GM21367 (cell line): ENCODE data around the gene AREL1.

Experiments used
- ATAC-seq: cut with Tn5 transposase; IDR thresholded peaks from one replicate; pipeline ENCODE4 v1.9.1; 2021; ENCODE audit not compliant: unreplicated experiment

The AREL1 gene

DNA sequence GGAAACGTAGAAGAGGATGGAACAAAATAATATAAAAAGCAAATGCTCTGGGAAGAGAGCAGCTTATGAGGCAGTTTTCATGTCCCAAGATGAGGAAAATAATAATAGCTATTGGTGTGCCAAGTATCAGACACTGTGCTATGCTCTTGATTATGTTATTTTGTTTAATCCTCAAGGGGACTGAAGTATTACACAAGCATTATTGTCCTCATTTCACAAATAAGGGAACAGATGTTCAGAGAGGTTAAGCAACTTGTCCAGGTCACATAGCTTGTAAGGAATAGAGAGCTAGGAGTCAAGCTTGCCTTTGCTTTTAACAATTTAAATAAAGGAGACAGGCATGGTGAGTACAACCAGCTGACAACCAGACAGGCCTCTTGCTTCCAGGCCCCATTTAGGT, 73.9 kb downstream of the AREL1 start:
- ATAC-seq, result no peak

DNA sequence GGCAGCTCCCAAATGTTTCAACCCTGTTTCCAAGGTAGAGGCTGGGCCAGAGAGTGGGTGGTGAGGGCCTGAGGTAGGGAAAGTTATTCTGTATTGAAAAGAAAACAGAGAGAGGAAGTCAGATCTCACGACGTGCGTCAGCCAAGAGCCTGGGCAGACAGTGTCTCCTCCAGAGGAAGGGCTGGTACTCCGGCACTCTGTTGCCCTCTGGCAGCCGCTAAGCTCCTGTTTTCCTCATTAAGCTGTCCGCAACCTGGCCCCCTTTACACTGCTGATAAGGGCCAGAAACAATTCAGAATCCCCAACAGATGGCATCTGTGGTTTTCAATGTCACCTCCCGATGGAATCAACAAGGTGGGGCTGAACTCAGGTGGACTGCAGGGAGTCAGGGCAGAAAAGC, 74.8 kb downstream of the AREL1 start:
- ATAC-seq, result no peak

DNA sequence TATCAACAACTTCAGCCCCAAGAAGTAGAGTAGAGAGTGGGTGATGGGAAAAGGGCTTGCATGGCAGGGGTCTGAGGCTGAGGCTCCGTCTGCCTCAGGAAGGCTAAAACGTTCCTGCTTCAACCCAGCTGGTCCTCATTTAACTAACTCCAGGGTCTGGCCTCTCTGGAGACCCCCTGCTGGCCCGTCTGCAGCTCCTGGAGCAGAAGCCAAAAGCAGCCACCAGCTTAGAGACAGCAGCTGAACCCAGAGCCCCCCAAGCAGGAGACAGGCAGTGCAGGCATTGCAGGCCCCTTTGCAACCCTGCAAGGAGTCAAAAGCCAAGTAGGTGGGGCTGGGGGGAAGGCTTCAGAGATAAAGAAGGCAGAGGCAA, 75.7 kb downstream of the AREL1 start:
- ATAC-seq, result no peak

DNA sequence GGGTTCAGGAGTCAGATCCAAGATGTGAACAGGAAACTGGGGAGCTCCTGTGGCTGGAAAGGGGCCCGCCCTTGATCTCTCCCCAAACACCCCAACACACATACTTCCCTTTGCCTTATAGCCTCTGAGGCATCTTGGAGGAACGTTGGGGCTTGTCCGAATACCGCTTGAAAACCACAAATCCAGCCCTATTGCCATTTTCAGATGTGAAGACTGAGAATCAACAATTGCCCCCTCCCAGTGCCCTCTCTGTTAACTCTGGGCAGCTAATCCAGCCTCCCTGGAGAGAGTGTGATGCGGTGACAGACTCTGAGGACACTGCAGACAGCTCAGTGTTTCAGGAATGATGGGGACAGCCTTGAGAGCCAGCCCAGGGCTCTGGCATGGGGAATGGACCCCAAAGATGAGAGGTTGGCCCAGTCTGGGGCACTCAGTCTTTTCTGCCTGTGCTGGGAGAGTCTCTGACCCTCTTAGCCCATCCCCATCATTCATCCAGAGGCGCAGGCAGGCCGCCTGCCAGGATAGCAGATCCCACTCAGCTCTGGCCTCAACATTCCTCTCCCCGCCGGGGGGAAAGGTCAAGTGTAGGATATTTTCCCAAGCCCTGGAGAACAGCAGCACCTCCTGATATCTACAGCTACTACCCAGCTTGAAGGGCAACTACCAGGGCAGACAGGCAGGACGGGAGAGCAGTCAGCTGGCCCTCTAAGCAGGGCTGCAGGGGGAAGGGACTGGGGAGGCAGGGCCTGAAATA, 76.3 kb downstream of the AREL1 start:
- ATAC-seq, result no peak

DNA sequence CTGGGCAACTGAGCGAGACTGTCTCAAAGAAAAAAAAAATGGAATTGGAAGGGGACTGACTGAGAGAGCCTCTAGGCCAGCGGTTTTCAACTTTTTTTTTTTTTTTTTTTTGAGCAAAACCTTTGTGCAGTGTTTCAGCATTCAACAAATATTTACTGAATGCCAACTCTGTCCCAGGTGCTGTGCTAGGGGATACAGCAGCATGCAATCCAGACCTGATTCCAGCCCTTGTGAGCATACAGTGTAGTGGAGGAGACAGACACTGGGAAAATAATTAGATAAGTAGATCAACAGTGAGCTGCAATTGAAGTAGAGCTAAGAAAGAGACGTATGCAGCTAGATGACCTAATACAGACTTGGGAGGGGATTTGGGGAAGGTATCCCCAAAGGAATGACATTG, 77.0 kb downstream of the AREL1 start:
- ATAC-seq, result no peak

DNA sequence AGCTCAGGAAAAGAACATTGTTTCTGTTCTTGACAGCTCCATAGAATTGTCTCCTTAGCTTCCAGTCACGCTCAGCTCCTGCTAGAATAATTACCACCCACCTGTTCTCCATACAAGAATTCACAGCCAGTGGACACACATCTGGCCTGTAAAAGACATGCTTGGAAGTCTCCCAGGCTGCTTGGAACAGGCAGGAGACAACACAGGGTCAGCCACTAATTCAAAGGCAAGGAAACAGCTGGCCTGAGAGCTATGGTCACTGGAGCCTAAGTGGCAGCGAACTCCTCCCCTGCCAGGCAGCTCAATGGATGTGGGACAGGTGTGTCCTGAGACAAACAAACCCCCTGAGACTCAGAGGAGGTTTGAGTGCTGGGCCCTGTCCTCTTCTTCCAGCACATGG, 77.9 kb downstream of the AREL1 start:
- no peak for ATAC-seq

DNA sequence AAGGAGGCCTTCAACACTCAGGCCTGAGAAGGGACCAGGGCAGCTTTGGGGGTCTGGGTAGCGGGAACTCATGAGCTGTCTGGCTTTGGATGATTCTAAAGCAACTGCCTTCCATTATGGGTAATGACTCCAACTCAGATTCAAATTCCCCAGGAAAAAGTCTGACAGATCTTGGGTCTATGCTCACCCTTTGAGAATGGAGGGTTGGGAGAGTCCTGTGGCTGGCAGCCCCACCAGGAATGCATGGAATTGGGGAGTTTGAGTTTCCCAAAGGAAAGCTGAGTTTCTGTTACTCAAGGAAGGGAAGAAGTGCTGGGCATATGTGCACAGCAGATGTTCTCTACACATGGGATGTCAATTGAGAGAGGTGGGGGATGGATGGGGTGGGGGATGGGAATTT, 78.4 kb downstream of the AREL1 start:
- no peak for ATAC-seq

DNA sequence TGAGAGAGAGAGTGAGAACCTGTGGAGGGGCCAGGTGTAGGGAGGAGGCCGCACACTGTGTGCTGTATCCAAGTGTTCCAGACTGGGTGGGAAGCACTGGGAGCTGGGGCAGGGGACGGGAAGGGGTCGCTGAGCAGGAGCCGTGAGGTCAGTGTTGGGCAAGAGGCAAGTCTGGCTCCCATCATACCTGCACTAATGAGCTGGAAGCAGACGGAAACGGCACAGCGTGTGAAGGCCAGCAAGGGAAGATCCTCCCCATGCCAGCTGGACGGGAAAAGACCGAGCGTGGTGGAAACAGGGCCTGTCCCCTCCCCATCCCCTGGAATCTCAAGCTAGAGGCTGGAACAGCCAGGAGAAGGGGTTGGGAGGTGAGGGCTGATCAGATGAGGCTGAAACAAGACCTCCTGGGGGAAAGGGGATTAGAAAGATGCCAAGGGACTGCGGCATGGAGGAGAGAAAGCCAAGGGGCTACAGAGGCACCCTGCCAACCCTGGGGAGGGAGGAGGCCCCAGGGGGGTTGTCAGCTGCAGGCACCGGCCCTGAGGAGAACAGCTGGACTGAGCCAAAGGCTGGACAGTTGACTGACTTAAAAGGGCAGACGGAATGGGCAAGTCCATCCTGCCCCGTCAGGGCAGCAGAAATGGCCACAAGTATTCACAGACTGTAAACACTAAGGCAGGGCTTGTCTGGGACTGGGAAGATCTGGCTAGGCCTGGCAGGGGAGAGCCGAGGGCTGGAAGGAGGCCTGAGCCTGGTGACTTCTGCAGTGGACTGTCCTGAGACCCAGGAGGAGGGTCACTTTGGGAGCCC, 81.8 kb downstream of the AREL1 start:
- no peak for ATAC-seq

DNA sequence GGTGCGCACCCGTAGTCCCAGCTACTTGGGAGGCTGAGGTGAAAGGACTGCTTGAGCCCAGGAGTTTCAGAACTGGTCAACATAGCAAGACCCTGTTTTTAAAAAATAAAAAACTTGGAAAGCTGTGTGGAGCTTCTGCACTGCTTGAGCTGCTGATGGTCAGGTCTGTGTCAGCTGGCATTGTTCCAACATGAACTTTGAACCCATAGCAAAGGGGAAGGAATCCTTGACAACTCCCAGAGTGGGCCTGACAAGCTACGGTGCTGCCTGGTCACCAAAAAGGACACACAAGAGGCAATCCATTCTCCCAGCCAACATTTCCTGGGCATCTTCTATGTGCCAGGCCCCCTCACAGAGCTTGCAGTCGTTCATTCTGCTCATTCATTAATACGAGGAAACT, 84.5 kb downstream of the AREL1 start:
- no peak for ATAC-seq

DNA sequence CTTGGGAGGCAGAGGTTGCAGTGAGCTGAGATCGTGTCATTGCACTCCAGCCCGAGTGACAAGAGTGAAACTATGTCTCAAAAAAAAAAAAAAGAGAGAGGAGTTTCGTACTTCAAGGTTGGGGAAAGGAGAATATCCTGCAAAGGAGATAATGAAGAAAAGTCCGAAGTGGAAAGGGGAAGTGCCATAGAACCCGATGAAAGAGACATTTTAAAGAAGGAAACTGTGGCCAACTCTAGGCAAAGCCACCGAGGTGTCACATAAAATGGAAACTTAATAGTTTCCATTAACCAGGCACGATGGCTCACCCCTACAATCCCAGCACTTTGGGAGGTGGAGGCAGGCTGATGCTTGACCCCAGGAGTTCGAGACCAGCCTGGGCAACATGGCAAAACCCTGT, 85.8 kb downstream of the AREL1 start:
- no peak for ATAC-seq

DNA sequence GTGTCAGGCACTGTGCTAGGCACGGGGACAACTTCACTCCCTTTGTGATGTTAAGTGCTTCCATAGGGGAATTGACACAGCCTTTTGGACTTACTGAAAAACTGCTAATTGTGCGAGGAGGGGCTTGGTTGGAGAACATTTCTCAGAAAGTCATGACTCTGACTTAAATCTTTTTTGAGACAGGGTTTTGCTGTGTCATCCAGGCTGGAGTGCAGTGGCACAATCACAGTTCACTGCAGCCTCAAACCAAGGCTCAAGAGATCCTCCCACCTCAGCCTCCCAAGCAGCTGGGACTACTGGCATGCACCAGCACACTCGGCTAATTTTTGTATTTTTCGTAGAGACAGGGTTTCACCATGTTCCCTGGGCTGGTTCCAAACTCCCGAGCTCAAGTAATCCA, 90.6 kb downstream of the AREL1 start:
- ATAC-seq, result no peak

DNA sequence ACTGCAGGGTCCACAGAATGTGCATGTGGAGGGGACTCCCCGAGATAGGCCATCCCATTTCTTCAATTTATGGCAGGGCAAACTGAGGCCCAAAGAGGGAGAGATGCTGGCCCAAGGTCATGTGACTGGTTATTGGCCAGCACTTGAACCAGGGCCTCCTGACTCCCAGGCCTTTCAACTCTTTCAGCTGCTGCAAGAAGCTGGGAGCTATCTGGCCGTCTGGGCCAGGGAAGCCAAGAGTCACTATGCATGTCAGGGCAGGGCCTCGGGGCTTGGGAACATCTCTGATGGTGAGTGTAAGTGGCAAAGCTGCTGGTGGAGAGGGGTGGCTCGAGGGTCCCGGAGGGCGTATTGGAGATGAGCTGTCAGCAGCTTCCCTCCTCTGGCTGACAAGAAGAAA, 91.3 kb downstream of the AREL1 start:
- no peak for ATAC-seq

DNA sequence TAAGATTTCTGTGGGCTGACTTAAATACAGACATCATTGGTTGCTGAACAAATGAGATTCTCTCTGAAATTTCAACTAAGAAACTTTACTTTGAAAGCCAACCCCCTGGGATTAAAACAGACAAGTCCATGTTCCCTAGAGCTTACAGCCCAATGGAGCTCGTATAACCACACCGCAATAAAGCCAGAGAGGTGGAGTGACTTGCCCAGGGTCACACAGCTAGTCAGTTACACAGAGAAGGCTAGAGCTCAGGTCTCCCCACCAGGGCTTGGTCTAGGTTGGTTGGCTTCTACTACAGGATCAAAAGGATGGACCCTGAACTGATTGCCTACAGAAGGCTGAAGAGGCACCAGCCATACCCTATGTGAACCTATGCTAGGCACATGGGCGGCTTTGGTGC, 92.0 kb downstream of the AREL1 start:
- no peak for ATAC-seq

DNA sequence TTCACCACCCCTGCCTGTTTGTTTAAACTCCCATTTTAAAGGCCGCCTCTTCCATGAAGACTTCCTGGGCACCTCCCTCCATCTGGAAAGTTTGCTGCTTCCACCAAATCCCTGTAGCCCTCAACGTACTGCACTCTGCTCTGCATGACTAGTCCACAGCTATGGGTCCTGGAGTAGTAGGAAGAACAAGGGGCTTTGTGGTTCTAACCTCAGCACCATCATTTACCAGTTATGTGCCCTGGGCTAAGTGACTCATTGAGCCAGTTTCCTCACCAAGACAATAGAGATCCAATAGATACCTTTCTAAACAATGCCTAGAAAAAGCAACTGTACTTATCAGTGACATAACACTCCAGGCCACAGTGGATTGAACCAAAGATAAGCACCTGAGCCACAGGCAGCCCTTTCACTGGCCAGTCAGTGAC, 92.4 kb downstream of the AREL1 start:
- no peak for ATAC-seq

DNA sequence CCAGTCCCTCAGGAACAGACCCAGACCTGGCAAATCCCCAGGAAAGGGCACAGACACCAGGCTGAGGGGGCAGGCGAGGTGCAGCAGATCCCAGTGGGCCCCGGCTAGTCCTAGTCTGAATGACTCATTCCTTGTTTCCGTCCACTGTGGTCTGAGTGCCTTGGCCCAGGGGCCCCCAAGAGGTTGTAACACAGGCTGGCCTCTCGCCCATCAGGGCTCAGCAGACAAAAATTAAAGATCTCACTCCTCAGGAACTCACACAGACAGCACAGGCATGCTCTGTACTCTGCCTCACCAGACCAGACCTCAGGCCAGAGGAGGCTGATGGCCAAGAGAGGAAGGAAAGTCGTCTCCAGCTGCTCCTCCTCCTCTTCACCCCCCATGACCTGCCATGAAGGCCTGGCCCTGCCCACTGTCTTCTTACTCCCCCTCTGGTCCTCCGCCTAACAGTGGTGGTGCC, 93.2 kb downstream of the AREL1 start:
- ATAC-seq, result no peak

DNA sequence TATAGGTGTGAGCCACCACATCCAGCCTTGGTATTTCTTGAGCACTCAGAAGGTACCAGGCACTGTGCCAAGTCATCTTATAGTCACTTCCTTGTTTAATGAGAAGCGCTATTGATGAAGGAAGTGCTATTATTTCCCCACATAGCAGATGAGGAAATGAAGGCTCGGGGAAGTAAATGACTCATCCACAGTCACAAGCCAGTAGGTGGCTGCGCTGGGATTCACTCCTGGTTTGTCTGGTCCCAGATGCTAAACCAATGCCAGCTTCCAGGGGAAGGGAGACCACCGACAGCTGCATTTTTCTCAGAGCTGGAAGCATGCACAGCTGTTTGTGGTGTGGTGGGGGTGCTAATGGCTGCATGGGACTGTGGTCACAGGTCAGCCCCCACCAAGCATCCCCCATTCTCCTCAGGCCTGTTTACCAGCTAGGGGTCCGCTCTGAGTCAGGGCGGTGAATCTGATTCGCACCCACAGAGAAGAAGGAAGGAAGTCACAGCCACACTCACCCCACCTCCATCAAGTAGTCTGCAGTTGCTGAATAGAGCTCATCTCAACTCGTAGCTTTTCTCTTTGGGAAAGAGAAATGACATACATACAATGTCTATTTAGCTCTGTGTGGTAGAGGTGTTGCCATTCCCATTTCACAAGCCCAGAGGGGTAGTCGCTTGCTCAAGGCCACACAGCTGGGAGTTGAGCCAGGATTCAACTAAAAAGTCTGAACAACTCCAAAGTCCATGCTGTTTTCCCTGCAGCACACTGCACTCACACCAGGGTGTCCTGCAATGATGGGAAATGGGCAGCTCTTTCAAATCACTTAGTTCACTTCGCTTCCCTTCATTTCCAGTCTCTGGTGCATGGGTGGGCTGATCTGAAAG, 94.6 kb downstream of the AREL1 start:
- ATAC-seq, result no peak

DNA sequence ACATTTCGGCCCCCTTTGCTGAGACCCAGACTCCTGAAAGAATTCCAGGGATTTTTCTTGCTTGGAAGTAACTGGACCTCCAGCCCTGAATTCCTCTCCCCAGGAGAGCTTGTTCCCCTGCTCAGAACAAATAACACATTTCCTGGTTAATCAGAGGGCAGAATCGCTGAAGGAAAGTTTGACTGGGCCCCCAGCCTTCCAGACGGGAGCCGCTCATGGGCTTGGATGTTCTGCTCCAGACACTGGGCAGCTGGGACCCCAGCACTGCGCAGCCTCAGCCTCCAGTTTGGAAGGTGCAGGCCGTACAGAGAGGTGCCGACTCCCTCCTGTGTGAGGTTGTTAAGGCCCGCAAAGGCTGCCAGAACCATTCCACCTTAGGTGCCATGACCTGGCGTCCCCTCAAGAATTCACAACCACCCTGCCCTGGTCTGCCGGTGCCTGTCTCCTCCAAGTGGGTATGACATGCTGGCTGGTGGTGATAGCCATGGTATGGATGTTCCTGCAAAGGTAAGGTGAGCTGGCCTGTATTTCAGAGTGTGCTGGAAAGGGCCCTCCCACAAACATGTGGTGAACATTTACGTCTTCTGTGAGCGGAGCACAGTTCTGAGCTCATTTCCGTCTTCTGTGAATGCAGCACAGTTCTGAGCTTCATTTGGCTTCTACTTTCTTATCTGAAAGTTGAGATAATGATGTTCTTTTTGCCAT, 95.7 kb downstream of the AREL1 start:
- ATAC-seq, result no peak

DNA sequence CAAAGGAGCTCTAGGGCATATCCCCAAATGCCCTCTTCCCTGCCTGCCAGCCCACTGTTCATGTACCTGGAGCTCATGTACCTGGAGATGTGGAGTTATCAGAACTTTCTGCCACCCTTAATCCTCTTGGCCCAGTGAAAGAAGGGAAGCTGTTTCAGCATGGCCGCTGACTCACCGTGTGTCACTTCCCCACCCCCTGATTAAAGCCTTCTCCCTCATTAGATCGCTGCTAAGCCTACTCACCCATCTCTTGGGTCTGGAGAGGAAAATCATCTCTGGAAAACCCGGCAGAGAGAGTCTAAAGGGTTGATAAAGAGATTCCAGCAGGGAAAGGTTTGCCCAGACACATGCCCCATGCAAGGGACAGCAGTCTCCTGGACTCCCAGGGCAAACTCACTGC, 96.4 kb downstream of the AREL1 start:
- ATAC-seq, result no peak

DNA sequence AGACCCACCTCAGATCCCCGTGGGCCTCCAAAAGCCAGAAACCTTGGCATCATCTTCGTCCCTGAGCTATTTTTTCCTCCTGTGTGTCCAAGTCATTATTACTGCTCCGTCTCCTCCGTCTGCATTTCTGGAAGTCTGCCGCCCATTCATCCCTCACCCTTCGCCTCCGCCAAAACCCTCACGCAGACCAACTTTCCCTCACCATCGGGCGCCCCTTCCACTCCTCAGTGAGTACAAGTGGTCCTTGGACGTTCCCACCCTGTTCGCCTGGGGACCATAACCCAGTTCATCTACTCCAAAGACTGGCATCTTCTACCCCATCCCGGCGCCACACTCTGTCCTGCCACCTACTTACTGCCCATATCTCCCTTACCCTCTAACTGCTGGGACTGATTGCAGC, 97.1 kb downstream of the AREL1 start:
- no peak for ATAC-seq

DNA sequence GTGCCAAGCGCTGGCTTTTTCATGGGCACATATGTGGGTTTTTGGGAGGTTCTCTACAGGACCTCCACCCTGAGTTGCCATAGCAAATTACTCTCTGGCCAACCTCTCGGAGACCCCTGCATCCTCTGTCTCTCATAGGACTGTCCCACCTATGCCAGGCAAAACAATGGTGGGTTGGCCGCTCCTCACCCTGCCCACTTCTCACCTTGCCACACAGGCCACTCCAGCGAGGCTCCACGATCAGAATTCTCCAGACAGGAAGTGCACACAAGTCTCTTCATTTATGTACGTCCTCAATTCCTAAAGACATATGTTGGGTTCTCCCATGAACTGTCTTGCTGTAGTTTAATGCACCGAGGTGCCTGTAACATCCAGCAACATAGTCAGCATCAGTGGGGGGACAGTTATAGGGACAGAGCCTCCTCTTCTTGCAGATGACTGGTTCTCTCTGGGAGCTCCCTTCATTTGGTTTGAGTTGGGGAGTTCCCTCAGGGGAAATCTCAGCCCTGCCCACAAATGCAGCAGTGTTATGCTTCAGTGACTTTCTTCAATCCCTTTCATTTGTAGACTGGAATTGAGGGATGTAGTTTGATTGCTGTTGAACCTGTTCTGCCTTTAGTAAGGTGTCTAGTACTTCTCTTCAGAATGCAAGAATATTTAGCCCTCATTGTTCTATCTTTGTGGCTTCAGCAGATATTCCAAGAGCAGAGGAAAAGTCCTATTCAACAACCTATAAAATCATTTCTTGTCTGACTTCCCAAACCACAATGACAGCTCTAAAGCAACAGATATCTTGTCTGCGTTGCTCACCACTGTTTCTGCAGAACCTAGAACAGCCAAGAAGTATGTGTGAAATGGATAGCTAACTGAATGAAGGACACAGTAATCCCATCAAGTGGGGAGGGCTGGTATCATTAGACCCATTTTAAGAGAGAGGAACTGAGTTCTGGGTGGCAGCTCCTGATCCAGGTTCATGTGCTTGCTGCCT, 98.1 kb downstream of the AREL1 start:
- no peak for ATAC-seq
